HEK293T (cell line): Measurements from ENCODE around the gene RPL4.

Experiments used
- CTCF ChIA-PET: fragments of 350-600 bp; formaldehyde crosslinking; extraction: SDS; loops from one replicate; lab custom pipeline; 2021; ENCODE audit warnings: antibody characterized with exemption, inconsistent platforms; lab: Yijun Ruan, JAX
- POLR2A ChIA-PET: fragments of 350-600 bp; formaldehyde crosslinking; extraction: SDS; loops from one replicate; lab custom pipeline; 2020; ENCODE audit warnings: antibody characterized with exemption, inconsistent platforms; lab: Yijun Ruan, JAX
- DNase-seq: peaks from one replicate; pipeline ENCODE4 v3.0.0; 2012; ENCODE audit warnings: mixed read lengths; ENCODE audit errors: extremely low spot score
- ARNT ChIP-seq: fragments of 450-650 bp; IDR thresholded peaks from 2 replicates; pipeline ENCODE4 v1.6.1; 2017; ENCODE audit warnings: mild to moderate bottlenecking
- BHLHE40 ChIP-seq: fragments of 450-650 bp; IDR thresholded peaks from 2 replicates; pipeline ENCODE4 v1.6.1; 2016; ENCODE audit warnings: mild to moderate bottlenecking, moderate library complexity, borderline replicate concordance
- CTBP1 ChIP-seq: fragments of 450-650 bp; IDR thresholded peaks from 2 replicates; pipeline ENCODE4 v1.6.1; 2016; ENCODE audit warnings: borderline replicate concordance
- ELF4 ChIP-seq: fragments of 450-650 bp; IDR thresholded peaks from 2 replicates; pipeline ENCODE4 v1.6.1; 2017; ENCODE audit warnings: antibody characterized with exemption
- FOXA1 ChIP-seq: fragments of 450-650 bp; IDR thresholded peaks from 2 replicates; pipeline ENCODE4 v1.6.1; 2016; ENCODE audit warnings: mild to moderate bottlenecking
- FOXK2 ChIP-seq: fragments of 450-650 bp; IDR thresholded peaks from 2 replicates; pipeline ENCODE4 v1.6.1; 2016; ENCODE audit warnings: mild to moderate bottlenecking
- FOXM1 ChIP-seq: fragments of 450-650 bp; IDR thresholded peaks from 2 replicates; pipeline ENCODE4 v1.6.1; 2017; ENCODE audit warnings: mild to moderate bottlenecking, borderline replicate concordance
- HDGF ChIP-seq: fragments of 450-650 bp; IDR thresholded peaks from 2 replicates; pipeline ENCODE4 v1.6.1; 2017; ENCODE audit warnings: antibody characterized with exemption, borderline replicate concordance
- L3MBTL2 ChIP-seq: fragments of 450-650 bp; conservative IDR thresholded peaks from 2 replicates; pipeline ENCODE4 v1.6.1; 2016; ENCODE audit warnings: mild to moderate bottlenecking
- LEF1 ChIP-seq: fragments of 450-650 bp; IDR thresholded peaks from 2 replicates; pipeline ENCODE4 v1.6.1; 2017; ENCODE audit warnings: mild to moderate bottlenecking, borderline replicate concordance
- NFRKB ChIP-seq: fragments of 450-650 bp; IDR thresholded peaks from 2 replicates; pipeline ENCODE4 v1.6.1; 2016; ENCODE audit warnings: mild to moderate bottlenecking, moderate library complexity
- SP1 ChIP-seq: fragments of 450-650 bp; IDR thresholded peaks from 2 replicates; pipeline ENCODE4 v1.6.1; 2017
- SUZ12 ChIP-seq: fragments of 450-650 bp; IDR thresholded peaks from 2 replicates; pipeline ENCODE4 v1.6.1; 2016; ENCODE audit warnings: mild to moderate bottlenecking
- TARDBP ChIP-seq: fragments of 450-650 bp; IDR thresholded peaks from 2 replicates; pipeline ENCODE4 v1.6.1; 2016
- ZNF384 ChIP-seq: fragments of 450-650 bp; IDR thresholded peaks from 2 replicates; pipeline ENCODE4 v1.6.1; 2016
- TF ChIP-seq, protein P1 (sequence below): fragments of 450-650 bp; IDR thresholded peaks from 2 replicates; pipeline ENCODE4 v1.6.1; 2016

The RPL4 gene

DNA sequence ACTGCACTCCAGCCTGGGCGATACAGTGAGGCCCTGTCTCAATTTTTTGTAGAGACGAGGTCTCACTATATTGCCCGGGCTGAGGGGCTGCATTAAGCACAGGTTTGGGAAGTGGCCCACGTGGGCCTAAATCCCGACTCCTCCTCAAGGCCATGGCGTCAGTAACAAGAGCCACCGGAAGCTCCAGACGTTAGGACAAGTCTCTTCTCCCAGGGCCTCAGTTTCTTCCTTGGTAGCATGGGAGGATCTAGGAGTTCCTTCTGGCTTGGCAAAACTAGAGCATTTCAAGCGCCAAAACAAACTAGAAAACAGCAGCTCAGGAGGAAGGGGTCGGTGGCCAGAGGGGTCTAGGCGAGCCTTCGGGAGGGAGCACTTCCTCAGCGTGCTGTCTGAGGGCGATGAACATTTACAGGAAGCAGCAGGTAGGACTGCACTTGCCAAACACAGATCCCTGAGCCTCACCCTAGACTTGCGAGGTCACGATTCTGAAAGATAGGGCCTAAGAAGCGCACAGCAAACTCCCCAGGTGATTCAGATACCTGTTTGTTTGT lies 7.6 kb downstream of the RPL4 start:
- POLR2A ChIA-PET: interaction anchor here (0.9 to 5.5 kb wide), 6 partner anchors 18 to 141 kb away, joined by 3 to 35 read pairs (median 4); partner anchors contain the start of genes MAP2K1 and TIPIN
- TF ChIP-seq CTBP1 (no peak), L3MBTL2 (no peak), ARNT (no peak), SUZ12 (no peak), ELF4 (no peak), BHLHE40 (no peak), TARDBP (no peak), HDGF (no peak), LEF1 (no peak), FOXM1 (no peak), ZNF384 (no peak), SP1 (no peak), NFRKB (no peak), FOXA1 (no peak), FOXK2 (no peak)
- TF ChIP-seq, protein P1, sequence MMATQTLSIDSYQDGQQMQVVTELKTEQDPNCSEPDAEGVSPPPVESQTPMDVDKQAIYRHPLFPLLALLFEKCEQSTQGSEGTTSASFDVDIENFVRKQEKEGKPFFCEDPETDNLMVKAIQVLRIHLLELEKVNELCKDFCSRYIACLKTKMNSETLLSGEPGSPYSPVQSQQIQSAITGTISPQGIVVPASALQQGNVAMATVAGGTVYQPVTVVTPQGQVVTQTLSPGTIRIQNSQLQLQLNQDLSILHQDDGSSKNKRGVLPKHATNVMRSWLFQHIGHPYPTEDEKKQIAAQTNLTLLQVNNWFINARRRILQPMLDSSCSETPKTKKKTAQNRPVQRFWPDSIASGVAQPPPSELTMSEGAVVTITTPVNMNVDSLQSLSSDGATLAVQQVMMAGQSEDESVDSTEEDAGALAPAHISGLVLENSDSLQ: no peak
- CTCF ChIA-PET: interaction anchor here (0.6 to 2.5 kb wide), 8 partner anchors 9 to 226 kb away, joined by 3 to 12 read pairs (median 6); no protein-coding TSS in a partner anchor

GRCh38 chr15:66494262-66494661 lies 10.4 kb downstream of the RPL4 start:
- TF ChIP-seq FOXM1 (no peak), ELF4 (no peak), ARNT (no peak), SP1 (no peak), TARDBP (no peak), SUZ12 (no peak), CTBP1 (no peak)
- no peak for DNase-seq
- ChIA-PET POLR2A (interaction anchor here (1.8 kb wide), 1 partner anchor 10 kb away, joined by 4 read pairs; no protein-coding TSS in a partner anchor), CTCF (no interaction called here)

More for the DNA sequence above, 7.6 kb downstream of the RPL4 start:
- no peak for DNase-seq

DNA sequence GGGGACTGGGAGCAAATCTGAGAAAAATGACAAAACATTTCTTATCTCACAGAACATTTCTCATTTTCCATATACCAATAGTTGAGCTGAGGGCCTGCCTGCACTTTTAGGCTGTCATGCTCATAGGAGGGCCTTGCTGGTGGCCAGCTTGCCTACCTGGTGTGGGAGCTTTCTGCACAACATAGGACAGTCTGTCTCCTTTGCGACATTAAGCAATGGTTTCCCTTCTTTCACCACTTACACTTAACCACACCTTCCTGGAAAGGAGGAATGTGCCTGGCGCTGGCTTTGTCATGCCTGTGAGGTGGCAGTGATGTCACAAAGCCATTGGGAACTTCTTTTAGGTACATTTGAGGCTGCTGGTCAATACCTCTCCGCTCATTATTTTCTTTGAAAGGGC lies 12.8 kb downstream of the RPL4 start:
- ChIA-PET CTCF (no interaction called here), POLR2A (interaction anchor here (1.1 to 1.4 kb wide), 2 partner anchors 13 to 21 kb away, joined by 5 to 6 read pairs; partner anchors contain the start of genes RPL4 and ZWILCH)
- TF ChIP-seq BHLHE40 (no peak), NFRKB (no peak), ELF4 (no peak), LEF1 (no peak), ARNT (no peak), L3MBTL2 (no peak), ZNF384 (no peak), HDGF (no peak), FOXK2 (no peak), FOXM1 (no peak), CTBP1 (no peak), SP1 (no peak)
- TF ChIP-seq, protein P1: no peak
- DNase-seq: no peak

GRCh38 chr15:66489179-66489791 lies 15.4 kb downstream of the RPL4 start:
- POLR2A ChIA-PET: interaction anchor here (1.0 kb wide), 1 partner anchor 102 kb away, joined by 4 read pairs; no protein-coding TSS in a partner anchor
- DNase-seq: no peak
- TF ChIP-seq NFRKB: no peak
- TF ChIP-seq HDGF: no peak
- no peak for TF ChIP-seq SUZ12
- CTCF ChIA-PET: interaction anchor here (1.0 to 1.2 kb wide), 2 partner anchors 9 to 10 kb away, joined by 3 read pairs; partner anchors contain the start of gene SNAPC5

DNA sequence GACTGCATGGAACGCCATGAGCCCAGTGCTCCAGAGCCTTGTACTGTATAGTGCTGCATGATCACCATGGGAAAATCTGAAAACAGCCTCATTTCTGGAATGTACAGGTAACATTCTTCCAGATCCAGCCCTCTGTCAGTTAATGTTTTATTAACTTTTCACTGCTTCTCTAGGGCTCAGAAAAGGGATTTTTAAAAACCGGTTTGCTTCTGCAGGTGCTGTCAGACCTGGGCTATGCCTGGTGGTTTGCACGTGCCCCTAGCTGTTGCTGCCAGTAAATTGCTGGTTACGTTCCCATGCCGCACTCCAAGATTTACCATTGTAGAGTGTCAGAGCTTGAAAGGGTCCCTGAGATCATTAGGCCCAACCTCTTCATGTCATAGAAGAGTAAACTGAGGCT lies 16.1 kb downstream of the RPL4 start:
- CTCF ChIA-PET: interaction anchor here (1.6 kb wide), 1 partner anchor 9 kb away, joined by 6 read pairs; the partner anchor contains the start of gene SNAPC5
- DNase-seq: no peak
- POLR2A ChIA-PET: interaction anchor here (1.6 kb wide), 1 partner anchor 9 kb away, joined by 4 read pairs; no protein-coding TSS in a partner anchor
- TF ChIP-seq SP1: no peak
- TF ChIP-seq ELF4: no peak

GRCh38 chr15:66486887-66487286 lies 17.8 kb downstream of the RPL4 start:
- POLR2A ChIA-PET: interaction anchor here (1.6 kb wide), 1 partner anchor 11 kb away, joined by 4 read pairs; no protein-coding TSS in a partner anchor

More at GRCh38 chr15:66486887-66487286, 17.8 kb downstream of the RPL4 start:
- CTCF ChIA-PET: interaction anchor here (1.6 kb wide), 1 partner anchor 11 kb away, joined by 6 read pairs; the partner anchor contains the start of gene SNAPC5
- no peak for TF ChIP-seq FOXM1
- TF ChIP-seq SP1: no peak
- no peak for TF ChIP-seq ELF4
- TF ChIP-seq ARNT: no peak
- no peak for TF ChIP-seq CTBP1
- TF ChIP-seq ZNF384: no peak
- no peak for TF ChIP-seq TARDBP
- no peak for TF ChIP-seq BHLHE40
- no peak for TF ChIP-seq L3MBTL2
- DNase-seq: no peak
